Caco-2 (cell line): ENCODE results near the gene SHC3. TPM values are rescaled to one million over a fixed set of nuclear protein-coding genes. Genes with fewer than 3 reads are reported as not detected.

Experiments used
- BruUV-seq: library from RNA; stranded (reverse); fragments of 400-500 nt; replicated peaks from 2 replicates; lab custom pipeline; 2021; lab: Mats Ljungman, UMichigan
- CTCF ChIA-PET: fragments of 300-600 bp; sonication (Branson Sonifier 250); formaldehyde crosslinking; loops from one replicate; lab custom pipeline; 2022; ENCODE audit warnings: antibody characterized with exemption; lab: Charles Lee
- POLR2A ChIA-PET: fragments of 300-600 bp; sonication (Branson Sonifier 250); formaldehyde crosslinking; loops from one replicate; lab custom pipeline; 2022; ENCODE audit warnings: antibody characterized with exemption; lab: Charles Lee
- DNase-seq, 2 experiments: peaks; one replicate each; pipeline versions ENCODE4 v3.0.0 to v3.0.0-alpha.2; 2020 to 2022
- H3K27me3 ChIP-seq: replicated peaks from 2 replicates; pipeline ENCODE4 v1.6.0; 2011; ENCODE audit warnings: low read length; ENCODE audit not compliant: control insufficient read depth, insufficient read depth
- H3K36me3 ChIP-seq: 2 replicates; pipeline ENCODE4 v1.5.1; 2011; ENCODE audit warnings: low read length; ENCODE audit not compliant: control insufficient read depth, insufficient read depth
- H3K4me1 ChIP-seq: fragments of 250-450 bp; sonication (Bioruptor Pico); 2 replicates; pipeline ENCODE4 v1.5.1; 2020; ENCODE audit warnings: mild to moderate bottlenecking
- H3K4me3 ChIP-seq: 2 replicates; pipeline ENCODE4 v1.5.1; 2011; ENCODE audit warnings: low read depth, mild to moderate bottlenecking, control low read depth, low read length
- H3K9me3 ChIP-seq: fragments of 250-450 bp; sonication (Bioruptor Pico); 2 replicates; pipeline ENCODE4 v1.5.1; 2020; ENCODE audit warnings: mild to moderate bottlenecking, moderate library complexity
- H3K27ac Mint-ChIP-seq: one replicate; pipeline ENCODE4 v1.8.0; 2022; ENCODE audit warnings: mixed read lengths; ENCODE audit not compliant: unreplicated experiment
- H3K27me3 Mint-ChIP-seq: one replicate; pipeline ENCODE4 v1.8.0; 2022; ENCODE audit warnings: mixed read lengths; ENCODE audit not compliant: insufficient read depth, unreplicated experiment
- H3K36me3 Mint-ChIP-seq: one replicate; pipeline ENCODE4 v1.8.0; 2022; ENCODE audit warnings: mild to moderate bottlenecking, mixed read lengths; ENCODE audit not compliant: insufficient read depth, unreplicated experiment
- H3K4me1 Mint-ChIP-seq: one replicate; pipeline ENCODE4 v1.8.0; 2022; ENCODE audit warnings: low read depth, mixed read lengths; ENCODE audit not compliant: unreplicated experiment
- H3K4me3 Mint-ChIP-seq: one replicate; pipeline ENCODE4 v1.8.0; 2022; ENCODE audit warnings: mild to moderate bottlenecking, moderate library complexity, mixed read lengths; ENCODE audit not compliant: unreplicated experiment
- H3K9me3 Mint-ChIP-seq: one replicate; pipeline ENCODE4 v1.8.0; 2022; ENCODE audit warnings: mixed read lengths; ENCODE audit not compliant: unreplicated experiment
- CTCF ChIP-seq, 2 experiments: fragments of 200-600 bp in 1 of 2; IDR thresholded peaks; 1 replicate in 1 of 2; 2 replicates in 1 of 2; pipeline versions ENCODE4 v1.5.1 to v1.8.0; 2011 to 2022; ENCODE audit warnings: antibody characterized with exemption in 1 of 2, control low read depth in 1 of 2, inconsistent platforms in 1 of 2, low read depth in 1 of 2, low read length in 1 of 2, mild to moderate bottlenecking in 1 of 2, moderate library complexity in 1 of 2; ENCODE audit not compliant: insufficient read depth in 1 of 2, severe bottlenecking in 1 of 2, unreplicated experiment in 1 of 2
- intact Hi-C: fragments of 100-400 bp; cut with micrococcal nuclease; formaldehyde crosslinking; loops from one replicate; pipeline ENCODE4 v1.10.0; 2022; ENCODE audit not compliant: unreplicated experiment
- total RNA-seq: library from RNA; stranded (reverse); gene quantifications from 2 replicates; pipeline ENCODE4 v1.2.3, GENCODE V29; 2022

SHC3 gene
- total RNA-seq, 1 experiment from 2014 or later, result 0.20 TPM

DNA sequence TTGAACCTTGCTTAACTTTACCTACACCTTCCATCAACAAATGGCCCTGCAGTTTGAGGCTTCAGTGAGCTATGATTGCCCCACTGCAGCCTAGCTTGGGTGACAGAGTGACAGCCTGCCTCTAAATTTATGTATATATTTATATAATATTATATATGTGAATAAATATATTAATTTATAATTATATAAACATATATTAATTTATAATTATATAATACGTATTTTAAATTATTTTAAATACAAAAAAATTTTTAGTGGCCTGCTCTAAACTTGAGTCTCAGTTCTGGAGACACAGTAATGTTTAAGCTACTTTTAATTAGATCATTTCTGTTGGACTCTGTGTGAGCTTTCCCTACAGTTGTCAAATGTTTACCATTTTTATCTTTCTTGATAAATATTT is 9.3 kb upstream of the SHC3 start:
- Mint-ChIP-seq H3K9me3 (no peaks in the 10 kb centered on the region), H3K27ac (no peak overlapping the region), H3K4me3 (no peak overlapping the region), H3K27me3 (peaks cover 3% of the 10 kb centered on the region), H3K4me1 (no peaks in the 10 kb centered on the region), H3K36me3 (peaks cover 8% of the 10 kb centered on the region)
- no peak for DNase-seq
- no peak overlapping the region for H3K4me3 ChIP-seq
- no peaks in the 10 kb centered on the region for H3K36me3 ChIP-seq
- intact Hi-C loops, result loop anchor here (10.0 kb wide), 1 partner anchor 127 kb away; the partner anchor contains the start of genes CKS2 and SECISBP2
- ChIA-PET CTCF (no interaction called here), POLR2A (no interaction called here)
- BruUV-seq, result no TSS peak
- TF ChIP-seq CTCF (IDR thresholded peaks at IDR 0.05; ENCODE audit: insufficient read depth in 1 of 2, low read depth in 1 of 2, low read length in 1 of 2, severe bottlenecking in 1 of 2, unreplicated experiment in 1 of 2), result no peak
- no peaks in the 10 kb centered on the region for H3K4me1 ChIP-seq
- H3K27me3 ChIP-seq, result no peaks in the 10 kb centered on the region
- H3K9me3 ChIP-seq, result no peaks in the 10 kb centered on the region

DNA sequence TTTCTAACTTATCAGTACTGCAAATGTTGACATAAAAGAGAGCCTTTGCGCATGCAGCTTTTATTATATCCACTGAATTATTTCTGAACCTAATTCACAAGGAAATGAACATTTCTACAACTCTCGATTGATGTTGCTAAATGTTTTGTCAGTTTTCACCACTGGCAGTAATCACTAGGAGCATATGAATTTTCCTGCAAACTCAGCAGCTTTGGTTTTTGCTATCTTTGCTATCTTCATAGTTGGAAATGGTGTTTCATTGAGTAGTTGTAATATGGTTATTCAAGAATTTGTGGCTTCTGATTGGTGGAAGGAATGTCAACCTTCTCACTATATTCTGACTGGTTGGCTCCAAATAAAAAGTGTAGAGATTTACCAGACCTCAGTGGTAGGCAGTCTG is 8.9 kb upstream of the SHC3 start:
- no peaks in the 10 kb centered on the region for H3K36me3 ChIP-seq
- H3K9me3 ChIP-seq, result no peaks in the 10 kb centered on the region
- ChIA-PET CTCF (no interaction called here), POLR2A (no interaction called here)
- H3K4me3 ChIP-seq, result no peak overlapping the region
- Mint-ChIP-seq H3K9me3 (no peaks in the 10 kb centered on the region), H3K27ac (no peak overlapping the region), H3K4me3 (no peak overlapping the region), H3K27me3 (peaks cover 3% of the 10 kb centered on the region), H3K4me1 (no peaks in the 10 kb centered on the region), H3K36me3 (peaks cover 8% of the 10 kb centered on the region)
- TF ChIP-seq CTCF (IDR thresholded peaks at IDR 0.05; ENCODE audit: insufficient read depth in 1 of 2, low read depth in 1 of 2, low read length in 1 of 2, severe bottlenecking in 1 of 2, unreplicated experiment in 1 of 2), result no peak
- no peak for DNase-seq
- intact Hi-C loops, result loop anchor here (10.0 kb wide), 1 partner anchor 127 kb away; the partner anchor contains the start of genes CKS2 and SECISBP2
- no peaks in the 10 kb centered on the region for H3K4me1 ChIP-seq
- no TSS peak for BruUV-seq
- H3K27me3 ChIP-seq, result no peaks in the 10 kb centered on the region

- H3K4me1 Mint-ChIP-seq, result no peaks in the 10 kb centered on the region
- no peaks in the 10 kb centered on the region for H3K27me3 ChIP-seq
- POLR2A ChIA-PET, result no interaction called here
- intact Hi-C loops, result loop anchor here (10.0 kb wide), 1 partner anchor 128 kb away; the partner anchor contains the start of genes CKS2 and SECISBP2
- no peak overlapping the region for H3K4me3 Mint-ChIP-seq
- no peak overlapping the region for H3K27ac Mint-ChIP-seq
- no peaks in the 10 kb centered on the region for H3K36me3 ChIP-seq
- H3K4me3 ChIP-seq, result no peak overlapping the region
- peaks cover 3% of the 10 kb centered on the region for H3K27me3 Mint-ChIP-seq
- H3K4me1 ChIP-seq, result no peaks in the 10 kb centered on the region
- no peaks in the 10 kb centered on the region for H3K9me3 Mint-ChIP-seq
- CTCF ChIA-PET, result no interaction called here
- no peaks in the 10 kb centered on the region for H3K9me3 ChIP-seq
- no peak for TF ChIP-seq CTCF (IDR thresholded peaks at IDR 0.05; ENCODE audit: insufficient read depth in 1 of 2, low read depth in 1 of 2, low read length in 1 of 2, severe bottlenecking in 1 of 2, unreplicated experiment in 1 of 2)
- DNase-seq, result no peak
- peaks cover 8% of the 10 kb centered on the region for H3K36me3 Mint-ChIP-seq
- BruUV-seq, result no TSS peak
These were observed 8.3 kb upstream of the SHC3 start for GRCh38 chr9:89186960-89187359.
